HG03432 (cell line): ENCODE measurements around the gene HRK.

Experiments used
- ATAC-seq: cut with Tn5 transposase; IDR thresholded peaks from one replicate; pipeline ENCODE4 v1.9.1; 2021; ENCODE audit warnings: mild to moderate bottlenecking, moderate library complexity; ENCODE audit not compliant: unreplicated experiment

HRK gene

GRCh38 chr12:116881325-116881876 is at the start of gene HRK:
Gene HRK, minus strand, starts transcription at chr12:116881441. Its CDS starts 134 bp downstream, at chr12:116881307.
- ATAC-seq = peak; percentile 20

DNA sequence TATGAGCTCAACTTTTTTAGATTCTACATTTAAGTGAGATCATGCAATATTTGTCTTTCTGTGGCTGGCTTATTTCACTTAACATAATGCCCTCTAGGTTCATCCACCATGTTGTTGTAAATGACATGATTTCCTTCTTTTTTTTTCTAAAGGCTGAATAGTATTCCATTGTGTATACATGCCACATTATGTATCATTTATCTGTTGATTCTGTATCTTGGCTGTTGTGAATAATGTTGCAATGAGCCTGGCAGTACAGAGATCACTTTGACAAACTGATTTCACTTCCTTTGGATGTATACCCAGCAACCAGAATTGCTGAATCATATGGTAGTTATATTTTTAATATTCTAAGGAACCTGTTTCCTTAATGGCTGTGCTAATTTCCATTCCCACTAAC is 48.6 kb upstream of the HRK start:
- no peak for ATAC-seq

GRCh38 chr12:116928504-116928903 is 47.3 kb upstream of the HRK start:
- ATAC-seq = no peak

GRCh38 chr12:116927244-116927940 is 46.2 kb upstream of the HRK start:
- ATAC-seq = no peak

GRCh38 chr12:116926283-116927243 is 45.3 kb upstream of the HRK start:
- no peak for ATAC-seq

GRCh38 chr12:116924558-116925453 is 43.6 kb upstream of the HRK start:
- ATAC-seq = peak; percentile 76

GRCh38 chr12:116922194-116922897 is 41.1 kb upstream of the HRK start:
- ATAC-seq = peak; percentile 68

DNA sequence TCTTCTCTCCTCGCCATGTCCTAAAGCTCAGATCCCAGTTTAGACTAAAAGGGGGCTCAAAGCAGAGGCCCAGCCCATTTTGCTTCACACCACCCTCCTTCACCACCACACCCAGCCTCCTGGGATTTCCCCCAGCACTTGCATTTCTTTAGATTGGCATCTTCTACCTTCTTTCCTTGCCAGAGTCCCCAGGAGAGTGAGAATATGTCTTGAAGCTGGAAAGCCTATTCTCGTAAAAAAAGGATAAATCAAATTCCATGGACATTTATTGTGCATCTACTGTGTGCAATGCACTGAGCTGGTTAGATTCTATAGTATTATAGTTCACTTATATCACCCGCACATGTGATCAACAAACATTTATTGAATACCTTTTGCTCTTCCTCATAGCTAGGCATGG is 39.7 kb upstream of the HRK start:
- ATAC-seq = no peak

GRCh38 chr12:116919706-116920485 is 38.7 kb upstream of the HRK start:
- ATAC-seq = no peak

GRCh38 chr12:116919247-116919661 is 38.0 kb upstream of the HRK start:
- no peak for ATAC-seq

GRCh38 chr12:116918464-116918863 is 37.2 kb upstream of the HRK start:
- no peak for ATAC-seq

DNA sequence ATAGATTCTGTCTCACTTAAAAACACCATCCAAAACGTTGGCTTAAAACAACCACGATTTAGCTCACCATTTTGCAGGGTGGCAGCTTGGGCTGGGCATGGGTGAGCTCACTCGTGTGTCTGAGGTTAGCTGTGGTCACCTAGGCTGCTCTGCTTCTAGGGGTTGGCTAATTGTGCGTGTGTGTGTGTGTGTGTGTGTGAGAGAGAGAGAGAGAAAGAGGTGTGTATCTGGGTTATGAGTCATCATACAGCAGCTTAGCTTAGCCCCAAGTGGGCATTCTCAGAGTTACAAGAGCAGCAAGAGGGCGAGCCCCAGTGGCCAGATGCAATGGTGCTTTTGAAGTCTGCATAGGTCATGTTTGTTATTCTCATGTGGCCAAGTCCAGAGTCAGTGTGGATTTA is 35.5 kb upstream of the HRK start:
- ATAC-seq = peak; percentile 68

- ATAC-seq = no peak
These were observed 34.9 kb upstream of the HRK start for GRCh38 chr12:116916122-116916521.

- ATAC-seq = no peak
These were observed 34.1 kb upstream of the HRK start for GRCh38 chr12:116915326-116915725.

- ATAC-seq = peak; percentile 95
These were observed 29.6 kb upstream of the HRK start, which contains the start of gene FBXW8 for GRCh38 chr12:116910645-116911451. Gene FBXW8, plus strand, starts transcription at chr12:116910950. Its CDS starts 88 bp downstream, at chr12:116911038.

DNA sequence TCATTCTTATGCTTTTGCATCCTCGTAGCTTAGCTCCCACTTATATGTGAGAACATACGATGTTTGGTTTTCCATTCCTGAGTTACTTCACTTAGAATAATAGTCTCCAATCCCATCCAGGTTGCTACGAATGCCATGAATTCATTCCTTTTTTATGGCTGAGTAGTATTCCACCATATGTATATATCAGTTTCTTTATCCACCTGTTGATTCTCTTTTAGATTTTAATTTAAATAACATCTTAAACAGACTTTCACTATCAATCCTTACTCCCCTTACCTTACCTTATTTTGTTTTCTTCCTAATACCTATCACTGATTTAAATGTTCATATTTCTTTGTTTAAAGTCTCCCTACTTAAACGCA is 29.0 kb upstream of the HRK start:
- no peak for ATAC-seq

GRCh38 chr12:116906285-116906684 is 25.0 kb upstream of the HRK start:
- ATAC-seq = no peak

DNA sequence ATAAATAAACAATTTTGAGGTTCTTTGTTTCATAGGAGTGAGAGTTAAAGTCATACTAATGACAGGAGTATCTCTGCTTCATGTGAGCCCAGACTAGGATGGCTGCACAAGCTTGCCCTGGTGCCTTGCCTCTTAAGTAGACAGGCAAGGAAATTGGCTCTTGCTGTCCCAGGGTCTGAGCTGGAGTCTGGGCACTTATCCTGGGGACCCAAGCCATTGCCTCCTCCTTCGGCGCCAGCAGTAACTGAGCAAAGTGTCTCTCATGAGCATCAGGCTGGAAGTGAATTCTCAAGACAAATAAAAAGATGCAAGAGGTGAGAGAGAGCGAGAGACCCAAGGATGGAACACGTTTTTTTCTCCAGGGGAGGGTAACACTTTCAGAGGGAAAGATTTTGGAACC is 22.6 kb upstream of the HRK start:
- no peak for ATAC-seq
